T-helper 1 cell treated with Interleukin-12 subunit alpha and Interleukin-12 subunit beta and Interleukin-4 antibody, amounts not matched to agents 30 ng/mL and 1 ng/mL, for 36 hours (primary cell): ENCODE measurements around the gene GBX2. TPM values are rescaled to one million over a fixed set of nuclear protein-coding genes. Genes with fewer than 3 reads are reported as not detected.
"Not testable (repeated sequence)": the region's sequence is repeated elsewhere in the genome, so short reads cannot be mapped to it uniquely, and the experiment has no call there.

ENCODE experiments used
- intact Hi-C: fragments of 100-400 bp; cut with micrococcal nuclease; formaldehyde crosslinking; loops from one replicate; pipeline ENCODE4 v1.15.1; 2024
- total RNA-seq: library from RNA; stranded (reverse); gene quantifications from 2 replicates; pipeline ENCODE4 v1.2.3, GENCODE V29; 2022

GBX2 gene
- total RNA-seq, 1 donor from 2014 or later: not detected

GRCh38 chr2:236157815-236158498 is 10.2 kb downstream of the GBX2 start:
- intact Hi-C loops: no loop called here

DNA sequence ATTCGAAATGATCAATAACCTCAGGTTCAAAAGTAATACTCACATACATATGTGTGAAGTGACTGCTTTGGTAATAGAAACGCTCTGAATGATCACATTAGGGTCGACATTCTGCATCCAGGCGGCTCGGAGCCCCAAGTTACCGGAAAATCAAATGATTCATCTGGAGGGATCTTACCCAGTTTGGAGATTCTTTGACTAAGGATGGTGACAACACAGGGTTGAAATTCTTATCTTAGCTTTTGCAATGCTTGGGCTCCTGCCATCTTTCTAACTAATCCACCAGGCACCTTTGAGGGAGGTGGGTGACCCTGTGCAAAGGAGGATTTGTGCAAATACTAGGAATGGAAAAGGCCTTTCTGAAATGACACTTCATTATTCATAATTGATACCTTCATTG is 10.8 kb downstream of the GBX2 start:
- intact Hi-C loops: no loop called here

DNA sequence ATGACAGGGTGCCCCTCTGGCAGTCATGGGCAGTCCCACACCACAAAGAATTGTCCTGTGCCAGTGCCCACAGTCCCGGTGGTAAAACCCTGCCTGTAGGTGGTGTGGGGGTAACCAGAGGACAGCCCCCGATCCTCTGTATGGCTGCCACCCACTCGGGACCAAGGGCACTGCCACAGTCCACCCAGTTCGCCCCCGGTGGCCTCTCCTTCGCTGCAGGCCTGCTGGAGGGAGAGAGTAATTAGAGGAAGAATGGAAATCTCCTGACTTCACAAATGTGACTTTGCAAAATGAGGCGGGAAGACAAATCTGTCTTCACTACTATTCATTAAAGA is 11.4 kb downstream of the GBX2 start:
- intact Hi-C loops: no loop called here

GRCh38 chr2:236156095-236156859 is 11.9 kb downstream of the GBX2 start:
- intact Hi-C loops: no loop called here

DNA sequence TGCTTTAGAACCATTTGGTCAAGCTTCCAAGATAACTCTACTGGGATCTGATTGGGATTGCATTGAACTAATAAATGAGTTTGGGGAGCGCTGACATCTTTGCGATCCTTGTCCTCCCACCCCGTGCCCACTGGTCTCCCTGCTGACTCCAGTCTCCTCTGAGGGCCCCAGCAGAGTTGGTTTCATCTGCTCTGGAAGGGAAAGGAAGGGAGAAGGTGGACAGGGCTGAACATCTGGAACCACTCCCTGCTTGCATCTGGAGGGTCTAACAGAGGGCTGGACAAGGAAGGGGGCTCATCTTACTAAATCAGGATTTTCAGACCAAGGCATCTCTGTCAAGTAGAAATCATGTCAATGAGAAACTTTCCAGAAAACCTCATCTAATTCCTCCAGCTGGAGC is 12.8 kb downstream of the GBX2 start:
- intact Hi-C loops: no loop called here

DNA sequence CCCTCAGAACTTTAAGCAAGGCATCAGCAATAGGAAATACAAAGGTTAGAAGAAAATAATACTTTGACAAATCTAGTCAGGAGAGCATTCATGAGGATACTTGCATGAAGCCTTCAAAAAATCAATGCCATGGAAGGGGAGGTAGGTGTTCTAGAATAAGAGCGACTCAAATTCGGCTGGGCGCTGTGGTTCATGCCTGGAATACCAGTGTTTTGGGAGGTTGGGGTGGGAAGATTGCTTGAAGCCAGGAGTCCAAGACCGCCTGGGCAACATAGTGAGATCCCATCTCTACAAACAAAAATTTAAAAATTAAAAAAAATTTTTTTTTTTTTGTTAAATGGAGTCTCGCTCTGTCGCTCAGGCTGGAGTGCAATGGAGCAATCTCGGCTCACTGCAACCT is 21.8 kb downstream of the GBX2 start:
- intact Hi-C loops: no loop called here

DNA sequence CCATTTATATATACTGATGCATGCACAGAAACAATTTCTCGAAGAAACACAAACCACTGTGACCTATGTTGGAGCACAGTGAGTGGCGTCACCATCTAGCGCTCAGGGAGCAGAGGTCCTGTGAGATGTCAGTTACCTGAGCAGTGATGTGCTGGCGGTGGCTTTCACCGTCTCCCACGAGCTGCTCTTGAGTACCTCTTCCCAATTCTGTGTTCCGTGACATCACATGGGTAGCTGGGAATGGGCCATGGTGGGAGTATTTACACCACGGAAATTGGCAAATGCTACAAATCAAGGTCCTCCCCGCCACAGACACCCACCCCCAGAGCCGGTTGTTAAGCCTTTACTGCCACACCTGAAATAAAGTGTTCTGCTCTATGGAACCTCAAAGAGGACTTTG is 24.4 kb downstream of the GBX2 start:
- intact Hi-C loops: no loop called here

DNA sequence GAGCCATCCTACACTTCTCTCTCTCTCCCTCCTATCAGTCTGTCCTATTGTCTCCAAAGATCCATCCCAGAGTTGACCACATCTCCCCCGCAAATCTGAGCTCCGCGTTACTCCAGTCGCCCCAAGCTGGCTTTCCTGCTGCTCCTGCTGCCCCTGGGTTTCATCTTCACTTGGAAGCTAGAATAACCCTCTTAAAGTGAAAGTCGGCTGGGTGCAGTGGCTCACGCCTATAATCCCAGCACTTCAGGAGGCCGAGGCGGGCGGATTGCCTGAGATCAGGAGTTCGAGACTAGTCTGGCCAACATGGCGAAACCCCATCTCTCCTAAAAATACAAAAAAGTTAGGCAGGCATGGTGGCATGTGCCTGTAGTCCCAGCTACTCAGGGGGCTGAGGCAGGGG is 26.6 kb downstream of the GBX2 start:
- intact Hi-C loops: not testable (repeated sequence)

DNA sequence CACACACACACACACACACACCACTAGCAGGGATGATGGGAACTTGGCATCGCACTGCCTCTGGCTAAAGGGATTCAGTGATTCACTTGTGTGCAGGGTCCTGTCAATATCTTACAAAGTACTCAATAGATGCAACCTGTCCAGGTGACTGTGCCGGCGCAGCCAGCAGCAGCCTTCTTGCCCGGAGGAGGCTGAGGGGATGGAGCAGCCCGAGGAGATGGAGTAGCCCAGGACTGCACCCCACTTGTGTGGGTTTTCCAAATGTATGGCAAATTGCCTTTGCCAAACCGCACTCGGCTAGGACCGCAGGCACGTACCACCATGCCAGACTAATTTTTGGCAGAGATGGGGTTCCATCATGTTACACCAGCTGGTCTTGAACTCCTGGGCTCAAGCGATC is 31.1 kb downstream of the GBX2 start:
- intact Hi-C loops: no loop called here

GRCh38 chr2:236136538-236136937 is 31.6 kb downstream of the GBX2 start:
- intact Hi-C loops: no loop called here

DNA sequence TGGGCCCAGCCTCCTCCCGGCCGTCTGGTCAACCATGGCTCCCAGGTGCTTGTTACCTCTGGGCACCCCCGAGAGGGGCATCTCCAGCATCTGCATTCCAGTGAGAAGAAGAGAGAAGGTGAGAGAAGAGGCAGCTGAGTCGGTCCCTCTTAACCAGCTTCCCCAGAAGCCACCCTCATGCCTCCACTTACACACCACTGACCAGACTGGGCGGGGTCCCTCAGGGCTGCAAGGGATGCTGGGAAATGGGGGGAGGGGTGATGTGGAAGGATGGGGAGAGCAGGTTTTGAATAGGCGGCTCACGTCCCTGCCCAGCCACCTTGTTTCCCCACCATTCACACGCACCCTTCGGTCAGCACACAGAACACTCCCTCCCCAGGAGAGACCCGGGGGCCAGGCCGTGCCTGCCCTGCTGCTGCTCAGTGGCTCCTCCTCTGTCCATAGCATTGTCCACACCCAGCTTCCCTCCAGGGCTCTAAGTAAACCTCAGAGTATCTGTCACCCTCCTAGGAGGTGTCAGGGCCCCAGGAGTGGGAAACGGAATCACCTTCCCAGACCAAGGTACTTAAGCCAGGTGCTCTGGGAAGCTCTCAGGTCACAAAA is 34.7 kb downstream of the GBX2 start:
- intact Hi-C loops: no loop called here

DNA sequence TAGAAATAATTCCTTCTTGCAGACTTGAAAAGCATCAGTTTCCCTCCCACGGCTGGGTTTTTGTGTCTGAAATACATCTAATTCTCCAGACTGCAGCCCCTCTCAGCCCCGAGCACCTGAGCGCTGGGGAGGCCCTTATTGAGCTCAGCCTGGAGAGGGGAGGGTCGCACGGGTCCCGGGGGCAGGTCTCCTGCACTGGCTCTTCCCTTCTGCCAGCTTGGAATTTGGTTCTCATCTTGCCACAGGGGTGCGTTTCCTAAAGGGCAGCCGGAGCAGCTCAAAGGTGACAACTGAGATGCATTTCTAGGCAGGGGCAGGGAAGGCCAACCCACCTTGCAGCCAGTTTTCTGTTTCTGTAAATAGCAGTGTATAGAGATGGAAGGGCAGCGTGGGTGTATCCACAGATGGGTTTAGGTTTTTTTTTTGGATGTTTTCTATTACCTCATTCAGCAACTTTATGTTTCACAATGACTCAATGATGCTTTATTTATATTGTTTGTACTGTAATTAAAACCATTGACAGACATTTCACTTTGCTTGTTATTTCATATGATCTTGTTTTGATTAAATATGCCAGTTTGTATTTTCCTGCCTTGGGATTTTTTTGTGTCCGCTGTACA is 37.0 kb downstream of the GBX2 start:
- intact Hi-C loops: no loop called here

GRCh38 chr2:236130349-236130998 is 37.7 kb downstream of the GBX2 start:
- intact Hi-C loops: no loop called here

DNA sequence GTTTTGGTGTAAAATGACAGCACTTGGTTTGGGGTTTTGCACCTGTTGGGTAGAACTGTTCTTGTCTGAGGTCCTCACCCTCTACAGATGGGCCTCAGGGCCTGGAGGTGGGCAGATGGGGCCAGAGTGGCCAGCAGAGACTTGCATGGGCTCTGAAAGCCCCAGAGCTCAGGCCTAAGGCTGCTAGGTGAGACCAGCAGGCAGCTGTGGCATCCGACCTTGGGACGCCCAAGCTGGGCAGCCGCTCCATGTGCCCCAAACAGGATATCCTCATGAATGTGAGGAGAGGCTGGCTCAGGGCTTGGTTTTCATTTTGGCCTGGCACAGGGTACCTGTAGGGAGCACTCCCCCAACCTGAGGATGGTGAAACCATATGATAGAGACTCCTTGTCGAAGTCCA is 38.3 kb downstream of the GBX2 start:
- intact Hi-C loops: no loop called here

DNA sequence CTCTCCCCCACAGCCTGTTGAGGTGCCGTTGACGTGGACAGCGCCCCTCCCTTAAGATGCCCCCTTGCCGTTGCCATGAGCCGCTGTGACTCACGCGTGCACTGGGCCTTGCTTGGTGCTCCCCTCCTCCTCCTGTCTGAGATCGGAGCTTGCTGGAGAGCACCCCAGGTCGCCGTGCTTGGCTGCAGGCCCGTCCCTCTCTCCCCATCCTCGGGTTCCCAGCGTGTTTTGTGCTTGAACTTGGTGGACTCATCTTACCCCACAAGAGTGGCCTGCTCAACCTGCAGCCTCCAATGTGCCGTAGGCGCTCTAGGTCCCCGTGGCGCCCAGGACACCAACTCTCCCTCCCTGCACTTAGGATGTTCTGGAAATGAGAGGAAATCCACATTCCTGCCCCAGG is 39.9 kb downstream of the GBX2 start:
- intact Hi-C loops: no loop called here

- intact Hi-C loops: no loop called here
These were observed 41.2 kb downstream of the GBX2 start for GRCh38 chr2:236127010-236127409.

- intact Hi-C loops: no loop called here
These were observed 42.6 kb downstream of the GBX2 start for GRCh38 chr2:236125541-236125940.

GRCh38 chr2:236124182-236124893 is 43.8 kb downstream of the GBX2 start:
- intact Hi-C loops: no loop called here

GRCh38 chr2:236123716-236124115 is 44.5 kb downstream of the GBX2 start:
- intact Hi-C loops: no loop called here

DNA sequence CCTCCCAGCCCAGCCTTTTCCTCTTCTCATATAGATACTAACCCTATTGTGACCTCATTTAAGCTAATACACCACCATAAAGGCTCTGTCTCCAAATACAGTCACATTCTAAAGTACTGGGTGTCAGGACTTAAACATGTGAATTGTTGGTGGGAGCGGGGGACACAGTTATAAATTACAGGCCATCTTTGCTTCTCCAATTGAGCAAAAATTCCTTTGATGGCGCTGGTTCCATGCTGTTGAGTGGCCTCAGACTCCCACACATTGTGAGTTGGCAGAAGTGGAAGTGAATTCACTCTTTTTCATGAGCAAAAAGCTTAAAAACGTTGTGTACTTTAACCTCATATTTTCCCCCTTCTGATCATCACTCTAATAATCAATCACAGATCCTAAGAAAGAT is 46.0 kb downstream of the GBX2 start:
- intact Hi-C loops: no loop called here

DNA sequence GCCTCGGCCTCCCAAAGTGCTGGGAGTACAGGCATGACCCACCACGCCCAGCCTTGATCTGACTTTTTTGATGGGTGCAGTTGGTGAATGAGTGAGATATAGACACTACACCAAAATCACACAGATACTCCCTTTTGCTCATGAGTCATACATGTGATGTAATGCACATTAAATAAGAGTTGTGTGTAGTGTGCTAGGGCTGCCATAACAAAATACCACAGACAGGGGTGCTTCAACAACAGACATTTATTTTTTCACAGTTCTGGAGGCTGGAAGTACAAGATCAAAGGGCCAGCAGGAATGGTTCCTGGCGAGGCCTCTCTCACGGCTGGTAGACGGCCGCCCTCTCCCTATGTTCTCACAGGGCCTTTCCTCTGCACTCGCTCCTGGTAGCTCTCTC is 46.6 kb downstream of the GBX2 start:
- intact Hi-C loops: no loop called here
